GM19372 (cell line): ENCODE data around the gene PIEZO1.

Source experiments
- ATAC-seq: cut with Tn5 transposase; IDR thresholded peaks from one replicate; pipeline ENCODE4 v1.9.1; 2021; ENCODE audit warnings: mild to moderate bottlenecking, low read depth, moderate library complexity; ENCODE audit not compliant: unreplicated experiment

PIEZO1 gene

DNA sequence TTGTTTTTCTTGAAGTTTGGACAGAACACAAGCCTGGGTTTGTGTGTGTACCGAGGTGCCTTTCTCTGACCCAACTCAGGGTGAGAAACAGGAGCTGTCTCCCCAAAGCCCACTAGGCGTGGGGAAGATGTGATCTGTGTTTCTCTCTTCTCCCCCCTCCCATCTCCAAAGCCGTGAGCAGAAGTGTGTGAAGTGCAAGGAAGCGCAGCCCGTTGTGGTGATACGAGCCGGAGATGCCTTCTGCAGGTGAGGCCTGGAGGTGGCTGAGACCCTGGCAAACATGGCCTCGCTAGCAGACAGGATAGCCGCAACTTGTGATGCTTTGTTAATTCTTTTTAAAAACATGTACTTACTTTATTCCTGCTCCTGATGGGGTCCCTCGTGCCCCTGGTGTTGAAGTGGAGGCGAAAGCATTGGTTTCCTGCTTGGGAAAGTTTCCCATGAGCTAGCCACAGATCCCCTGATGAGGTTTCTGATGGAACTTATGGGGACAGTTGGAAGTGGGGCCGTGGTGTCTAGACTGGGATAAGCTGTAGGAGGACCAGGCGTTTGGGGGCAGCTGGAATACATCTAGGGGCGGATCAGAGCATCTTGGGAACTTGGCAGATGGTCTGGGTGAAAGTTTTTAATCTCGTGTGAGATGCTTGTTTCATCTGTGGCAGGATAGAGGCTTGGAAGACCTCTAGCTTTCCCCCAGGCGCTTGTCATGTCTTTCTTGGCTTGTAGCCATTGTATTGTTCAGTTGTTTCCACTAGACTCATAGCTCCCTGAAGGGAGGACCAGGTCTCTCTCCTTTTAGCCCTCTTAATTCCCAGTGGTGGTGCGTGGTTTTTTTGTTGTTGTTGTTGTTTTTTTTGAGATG lies 77.8 kb downstream of the PIEZO1 start:
- no peak for ATAC-seq

DNA sequence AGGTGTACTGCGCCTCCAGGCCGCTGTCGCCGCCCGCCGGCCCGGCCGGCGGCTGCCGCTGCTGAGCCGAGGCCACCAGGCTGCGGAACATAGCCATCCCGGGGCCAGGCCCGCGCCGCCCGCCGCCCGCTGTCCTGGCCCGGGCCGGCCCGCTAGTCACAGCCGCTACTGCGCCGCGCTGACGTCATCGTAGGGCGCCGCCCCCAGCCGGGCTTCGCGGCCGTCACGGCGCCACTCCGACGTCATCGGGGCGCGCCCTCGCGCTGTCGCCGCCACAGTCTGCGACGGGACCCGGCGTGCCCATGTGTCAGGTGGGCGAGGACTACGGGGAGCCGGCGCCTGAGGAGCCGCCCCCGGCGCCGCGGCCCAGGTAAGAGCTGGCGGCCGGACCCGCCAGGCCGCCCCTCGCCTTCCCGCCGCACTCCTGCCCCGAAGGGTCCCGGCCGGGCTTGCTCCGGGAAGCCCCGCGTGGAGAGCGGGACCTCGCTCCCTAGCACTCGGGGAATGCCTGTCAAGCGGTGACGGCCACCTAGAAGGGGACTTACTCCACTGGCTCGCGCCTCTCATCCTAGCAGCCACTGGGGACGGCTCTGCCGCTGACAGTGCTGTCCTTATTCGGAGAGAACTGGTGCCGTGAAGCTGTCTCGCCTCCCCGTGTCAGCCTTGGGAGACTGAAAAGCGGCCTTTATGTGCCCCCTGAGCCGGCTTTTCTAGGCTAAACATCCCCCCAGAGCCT lies 78.6 kb downstream of the PIEZO1 start, which contains the start of the genes CTU2 and RNF166:
Gene CTU2 (plus strand): TSS at position 275 of the 736 bp plus-strand sequence. CDS start 28 bp downstream, at position 303.
Gene RNF166 (minus strand): TSS at position 180 of the 736 bp plus-strand sequence. CDS start 83 bp downstream, at position 97.
- ATAC-seq: peak; percentile 77

DNA sequence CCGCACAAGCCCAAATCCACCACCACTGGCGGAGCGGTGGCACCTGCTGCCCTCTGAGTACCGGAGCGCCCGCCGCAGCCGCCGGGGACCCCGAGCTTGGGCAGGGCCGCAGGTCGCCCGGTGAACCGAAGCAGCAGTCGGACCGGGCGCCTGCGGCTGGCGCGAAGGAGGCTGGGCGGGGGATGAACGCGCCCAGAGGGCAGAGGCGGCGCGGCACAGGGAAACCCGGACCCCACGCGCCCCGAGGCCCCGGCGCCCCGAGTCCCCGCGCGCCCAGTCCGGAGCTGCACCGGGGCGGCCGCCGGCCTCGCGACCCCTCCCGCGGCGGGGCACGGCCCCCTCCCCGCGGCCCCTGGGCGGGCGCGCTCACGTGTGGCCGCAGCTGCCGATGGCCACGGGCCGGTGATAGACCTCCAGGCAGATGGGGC lies 79.2 kb downstream of the PIEZO1 start:
- ATAC-seq: peak; percentile 29

DNA sequence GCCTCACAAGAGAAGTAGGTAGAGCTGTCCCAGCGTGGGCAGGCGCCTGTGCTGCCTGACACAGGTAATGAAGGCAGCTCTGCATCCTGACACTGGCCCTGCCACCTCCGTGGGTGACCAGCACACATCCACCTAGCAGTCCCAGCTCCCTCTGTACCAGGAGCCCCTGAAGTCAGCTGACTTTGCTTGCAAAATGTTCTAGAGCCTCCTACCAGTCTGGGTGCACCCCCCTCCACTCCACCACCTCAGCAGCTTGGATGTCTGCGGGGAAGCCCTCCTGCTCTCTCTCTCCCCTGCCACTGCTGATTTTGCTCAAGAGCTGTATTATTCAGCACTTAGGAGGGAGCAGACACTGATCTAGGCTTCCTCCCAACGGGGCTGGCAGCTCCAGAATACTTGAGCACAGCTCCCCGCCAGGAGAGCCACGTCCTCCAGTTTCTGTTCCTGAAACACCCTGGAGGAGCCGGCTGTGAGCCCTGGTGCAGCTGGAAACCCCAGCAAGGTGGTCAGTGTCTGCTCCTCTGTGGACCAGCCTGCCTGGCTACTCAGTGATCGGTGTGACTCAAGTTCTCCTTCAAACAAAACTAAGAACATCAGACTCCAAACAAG lies 79.8 kb downstream of the PIEZO1 start:
- no peak for ATAC-seq

DNA sequence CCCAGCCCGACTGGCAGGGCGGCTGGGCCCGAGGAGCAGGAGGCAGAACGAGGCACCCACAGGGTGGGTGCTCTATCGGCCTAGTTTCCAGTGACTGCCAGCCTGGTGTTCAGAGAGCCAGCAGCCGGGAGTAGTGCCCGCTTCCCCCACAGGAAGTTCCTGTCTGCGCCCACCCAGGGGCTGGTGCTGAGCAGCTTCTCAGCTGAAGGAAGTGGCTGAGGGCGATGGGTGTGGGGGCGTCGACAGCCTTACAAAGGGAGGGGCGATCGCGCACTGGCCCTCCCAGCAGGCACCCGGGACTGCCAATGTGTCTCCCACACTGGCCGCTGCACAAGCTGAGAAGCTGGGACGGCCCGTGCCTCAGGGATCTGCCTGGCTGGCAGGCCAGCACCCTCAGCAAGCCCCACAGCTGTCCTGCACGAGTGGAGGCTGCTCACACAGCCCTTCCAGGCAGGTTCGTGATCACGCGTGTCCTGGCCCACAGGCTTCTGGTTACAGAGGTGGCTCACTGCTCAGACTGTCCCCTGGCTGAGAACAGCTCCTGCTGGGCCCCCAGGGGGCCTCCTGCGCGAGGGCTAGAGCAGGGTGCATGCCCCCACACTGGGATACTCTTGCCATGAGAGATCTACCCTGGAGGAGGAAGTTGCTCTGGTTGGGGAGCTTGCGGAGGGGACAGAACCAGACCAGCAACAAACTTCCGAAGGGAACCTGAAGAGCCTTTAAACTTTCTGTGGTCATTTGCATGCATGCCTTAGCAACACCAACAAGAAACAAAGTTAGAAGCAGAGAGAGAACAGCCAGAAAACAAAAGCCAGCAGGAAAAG lies 81.3 kb downstream of the PIEZO1 start:
- no peak for ATAC-seq

DNA sequence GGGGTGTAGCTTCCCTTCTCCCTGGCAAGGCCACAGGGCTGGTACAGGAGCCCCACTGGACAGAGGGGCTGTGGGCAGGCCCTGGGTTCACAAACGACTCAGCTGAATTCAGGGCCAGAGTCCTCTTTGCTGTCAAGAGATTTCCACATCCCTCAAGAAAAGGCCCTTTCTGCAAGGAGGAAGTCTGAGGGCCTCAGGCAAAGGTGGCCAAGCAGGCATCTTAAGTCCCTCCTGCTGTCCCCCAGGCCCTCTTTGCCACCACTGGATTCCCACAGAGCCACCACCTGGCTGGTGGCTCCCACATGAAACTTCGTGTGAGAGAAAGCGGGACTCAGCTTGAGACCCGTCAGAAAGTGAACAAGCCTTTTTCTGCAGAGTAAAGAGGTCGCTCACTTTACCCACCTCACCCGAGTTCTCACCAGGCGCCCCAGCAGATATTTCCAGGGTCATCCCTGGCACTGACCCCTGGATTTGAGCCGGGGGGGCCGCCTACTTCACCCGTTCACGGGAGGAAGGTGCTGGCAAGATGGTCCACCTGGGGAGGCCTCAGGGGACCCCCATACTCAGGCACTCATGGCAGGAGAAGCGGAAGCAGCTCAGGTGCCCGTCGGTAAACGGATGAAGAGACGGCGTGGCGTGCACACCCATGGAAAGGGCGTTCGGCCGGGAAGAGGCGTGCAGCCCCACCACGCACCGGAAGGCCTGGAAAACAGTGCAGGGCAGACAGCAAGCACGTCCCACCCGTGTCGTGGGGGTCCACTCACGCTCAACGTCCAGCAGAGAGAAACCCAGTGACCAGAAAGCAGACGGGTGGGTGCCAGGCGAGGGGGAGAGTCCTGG lies 82.4 kb downstream of the PIEZO1 start:
- no peak for ATAC-seq

DNA sequence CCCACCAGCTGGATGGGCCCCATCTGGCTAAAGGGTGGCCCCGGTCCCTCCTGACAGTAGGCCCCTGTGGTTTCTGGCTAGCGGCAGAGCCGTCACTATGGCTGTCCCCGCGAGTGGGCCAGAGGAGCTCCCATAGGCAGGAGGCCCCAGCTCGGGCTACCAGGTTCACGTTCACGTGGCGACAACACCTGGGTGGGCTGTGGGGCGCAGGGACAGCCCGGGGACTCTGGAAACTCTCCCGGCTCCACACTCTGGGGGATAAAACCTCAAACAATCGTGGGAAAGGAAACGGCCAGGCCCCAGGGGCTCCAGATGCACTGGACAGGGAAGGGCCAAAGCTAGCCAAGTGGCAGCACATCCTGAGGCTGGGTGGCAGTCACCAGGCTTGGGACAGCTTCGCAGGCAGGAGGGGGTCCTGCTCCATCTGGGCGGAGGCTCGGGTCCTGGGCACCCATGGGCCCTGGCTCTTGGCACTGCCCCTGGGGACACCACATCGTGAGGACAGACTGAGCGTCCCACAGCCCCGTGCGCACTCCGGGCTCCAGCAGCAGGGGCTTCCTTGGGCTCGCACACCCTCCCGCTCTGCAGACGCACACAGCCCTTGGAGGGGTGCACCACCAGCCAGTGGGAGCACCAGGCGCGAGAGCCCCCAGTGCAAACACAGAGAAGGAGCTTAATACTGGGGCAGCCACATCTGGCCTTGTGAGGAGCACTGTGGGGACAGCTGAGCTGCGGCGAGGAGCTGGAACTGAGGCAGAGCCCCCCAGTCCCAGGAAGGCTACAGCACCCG lies 83.2 kb downstream of the PIEZO1 start:
- no peak for ATAC-seq

DNA sequence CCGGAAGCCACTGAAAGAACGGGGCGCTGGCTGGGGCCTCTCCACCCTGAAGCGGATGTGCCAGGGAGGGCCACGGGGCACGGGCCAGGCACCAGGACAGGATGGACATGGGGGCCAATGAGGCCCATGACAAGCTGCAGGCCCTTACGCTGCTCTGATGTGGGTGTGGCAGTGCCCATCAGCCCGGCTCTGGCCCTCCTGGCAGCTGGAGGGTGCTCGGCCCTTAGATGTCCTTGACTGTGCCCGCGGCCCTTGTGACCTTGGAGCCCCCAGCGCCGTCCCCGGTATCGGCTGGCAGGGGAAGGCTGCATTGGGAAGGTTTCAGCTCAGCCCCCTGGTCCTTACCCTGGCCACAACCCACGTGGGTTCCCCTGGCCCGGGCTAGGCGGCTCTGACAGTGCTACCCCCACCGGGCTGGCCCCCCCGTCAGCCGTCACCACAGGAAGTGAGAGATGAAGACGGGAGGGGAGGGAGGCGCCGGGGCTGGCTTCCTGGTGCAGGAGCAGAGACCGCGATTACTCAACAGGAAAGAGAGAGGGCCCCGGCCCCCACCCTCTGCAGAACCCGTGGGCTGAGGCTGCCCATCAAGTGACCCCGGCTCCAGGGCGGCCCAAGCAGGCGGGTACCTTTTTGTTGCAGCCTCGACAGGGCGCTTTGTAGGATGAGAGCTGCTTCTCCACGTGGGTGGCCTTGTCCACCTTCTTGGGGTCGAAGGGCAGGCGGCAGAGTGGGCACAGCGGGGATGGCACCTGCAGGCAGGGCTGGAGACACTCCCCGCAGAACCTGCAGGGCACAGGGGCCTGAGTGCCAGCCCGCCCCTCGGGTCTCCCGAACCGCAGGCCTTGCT lies 84.2 kb downstream of the PIEZO1 start:
- ATAC-seq: peak; percentile 75

DNA sequence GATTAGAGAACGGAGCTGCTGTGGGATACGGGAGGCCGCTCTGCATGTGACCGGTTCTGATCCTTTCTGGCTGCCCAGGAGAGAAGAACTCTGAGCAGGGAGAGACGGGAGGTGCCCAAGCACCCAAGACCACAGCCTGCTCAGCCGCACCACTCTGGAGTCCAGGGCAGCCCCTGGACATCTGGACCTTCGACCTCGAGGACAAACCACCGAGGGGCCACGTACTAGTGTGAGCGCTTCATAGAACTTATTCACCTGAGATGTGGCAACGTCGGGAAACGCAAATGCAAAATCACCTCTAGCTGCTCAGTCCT lies 84.7 kb downstream of the PIEZO1 start:
- ATAC-seq: no peak

DNA sequence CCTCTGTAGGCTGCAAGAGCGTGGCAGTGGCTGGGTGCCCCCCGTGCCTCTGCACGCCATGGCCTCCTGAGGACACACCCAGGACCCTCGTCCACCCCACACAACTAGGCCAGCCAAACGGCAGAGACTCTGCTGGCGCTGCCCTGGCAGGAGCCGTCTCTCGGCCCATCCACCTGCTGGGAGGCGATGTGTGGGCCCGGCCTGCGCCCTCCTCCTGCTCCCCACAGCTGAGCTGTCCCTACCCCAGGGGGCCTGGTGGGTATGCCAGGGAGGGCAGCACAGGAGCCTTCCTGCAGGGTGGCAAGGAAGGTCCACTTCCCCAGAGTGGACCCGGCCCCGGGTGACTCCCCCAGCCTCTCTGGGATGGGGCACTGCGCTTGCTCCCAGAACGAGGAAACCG lies 85.8 kb downstream of the PIEZO1 start:
- no peak for ATAC-seq

DNA sequence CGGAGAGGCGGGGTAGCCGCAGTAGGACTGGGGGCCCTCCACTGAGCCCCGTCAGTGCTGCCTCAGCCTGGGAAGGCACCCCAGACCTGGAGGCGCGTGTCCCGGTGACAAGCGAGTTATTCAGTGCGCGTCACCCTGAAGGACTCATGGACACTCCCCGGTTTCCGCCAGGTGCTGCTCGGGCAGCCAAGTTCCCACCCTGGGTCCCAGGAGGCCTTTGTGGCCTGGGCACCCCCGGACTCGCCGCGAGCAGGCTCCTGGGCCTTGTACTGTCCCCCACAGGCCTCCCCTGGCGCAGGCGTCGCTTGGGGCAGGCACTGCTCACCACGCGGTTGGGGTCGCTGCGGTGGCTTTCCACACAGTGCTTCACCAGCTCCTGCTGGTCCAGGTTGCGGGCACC lies 86.4 kb downstream of the PIEZO1 start:
- no peak for ATAC-seq

DNA sequence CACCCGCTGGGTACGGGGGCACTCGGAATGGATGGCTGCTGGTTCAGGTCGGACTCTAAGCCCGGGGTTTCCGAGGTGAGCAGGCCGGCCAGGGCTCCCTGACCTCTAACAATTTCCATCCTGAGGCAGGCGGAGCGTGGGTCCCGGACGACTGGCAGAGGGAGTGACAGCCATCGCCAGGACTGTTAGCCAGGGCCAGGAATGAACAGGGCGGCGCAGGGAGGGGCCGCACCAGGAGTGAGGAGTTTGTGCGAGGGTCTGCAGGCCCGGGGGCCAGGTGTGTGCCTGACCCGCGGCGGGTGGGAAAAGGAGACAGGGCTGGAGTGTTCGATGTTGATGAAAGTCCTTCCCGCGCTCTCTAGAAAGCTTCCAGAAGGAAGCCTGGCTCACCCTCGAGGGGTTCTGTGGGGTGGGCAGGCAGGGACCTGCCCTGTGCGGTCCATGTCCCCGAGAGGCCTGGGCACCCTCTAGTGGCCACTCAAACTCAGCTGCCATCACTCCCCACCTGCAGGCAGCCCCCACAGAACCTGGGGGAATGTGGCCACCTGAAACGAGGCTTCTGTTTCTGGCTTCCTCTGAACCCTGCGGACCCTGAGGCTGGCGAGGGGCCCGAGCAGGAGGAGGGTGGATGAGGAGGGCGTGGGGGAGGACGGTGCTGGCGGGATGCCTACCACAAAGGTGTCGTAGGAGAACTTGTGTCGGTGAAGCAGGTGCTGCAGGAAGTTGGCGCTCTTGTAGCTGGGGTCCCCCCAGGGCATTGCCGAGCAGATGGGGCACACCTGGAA lies 87.0 kb downstream of the PIEZO1 start:
- ATAC-seq: no peak

DNA sequence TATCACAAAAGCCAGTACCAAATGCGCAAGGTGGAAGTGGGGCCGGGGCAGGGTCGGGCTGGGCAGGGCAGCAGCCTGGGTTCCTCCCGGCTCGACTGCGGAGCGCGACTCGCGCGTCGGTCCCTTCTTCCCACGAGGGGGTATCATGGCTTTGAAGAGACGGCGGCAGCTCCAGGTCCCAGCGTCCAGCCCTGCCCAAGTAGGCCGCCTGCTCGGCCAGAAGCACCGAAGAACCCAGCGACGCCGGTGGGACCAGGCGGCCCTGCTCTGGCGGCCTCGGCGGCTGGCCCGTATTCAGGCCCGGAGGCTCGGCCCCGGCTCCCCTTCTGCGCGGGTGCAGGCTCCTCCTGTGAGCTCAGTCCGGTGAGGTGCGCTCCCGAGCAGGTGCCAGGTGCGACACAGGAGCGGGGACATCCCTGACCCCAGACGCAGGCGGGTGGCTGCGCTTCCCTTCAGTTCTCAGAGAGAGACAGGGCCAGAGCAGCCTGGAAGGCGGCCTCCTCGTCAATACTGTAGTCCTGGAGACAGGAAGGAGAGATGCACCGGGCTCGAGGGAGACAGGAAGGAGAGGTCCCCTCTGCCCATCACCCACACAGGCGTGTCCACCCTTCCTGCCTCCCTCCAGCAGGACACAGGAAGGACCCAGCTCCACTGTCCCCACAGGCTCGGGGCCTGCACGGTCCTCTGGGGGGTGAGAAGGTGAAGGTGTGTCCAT lies 87.7 kb downstream of the PIEZO1 start:
- ATAC-seq: no peak

DNA sequence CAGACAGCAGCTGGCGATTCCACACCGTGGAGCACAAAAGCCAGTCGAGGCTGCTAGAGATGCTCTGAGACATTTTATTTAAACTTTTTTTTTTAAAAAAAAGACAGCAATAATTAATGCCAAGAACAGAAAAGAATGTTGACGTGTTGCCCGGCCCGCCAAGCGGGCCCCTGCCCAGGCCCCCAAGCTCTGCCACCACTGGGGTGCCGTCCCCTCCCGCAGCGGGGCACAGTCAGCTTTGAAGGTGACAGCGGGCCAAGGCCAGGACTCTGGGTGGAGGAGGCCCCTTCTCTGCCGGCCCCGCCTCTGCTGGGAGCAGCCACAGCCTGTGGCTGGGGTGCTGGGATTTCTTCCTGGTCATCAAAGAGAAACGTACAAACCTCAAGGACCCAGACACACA lies 88.6 kb downstream of the PIEZO1 start:
- no peak for ATAC-seq

DNA sequence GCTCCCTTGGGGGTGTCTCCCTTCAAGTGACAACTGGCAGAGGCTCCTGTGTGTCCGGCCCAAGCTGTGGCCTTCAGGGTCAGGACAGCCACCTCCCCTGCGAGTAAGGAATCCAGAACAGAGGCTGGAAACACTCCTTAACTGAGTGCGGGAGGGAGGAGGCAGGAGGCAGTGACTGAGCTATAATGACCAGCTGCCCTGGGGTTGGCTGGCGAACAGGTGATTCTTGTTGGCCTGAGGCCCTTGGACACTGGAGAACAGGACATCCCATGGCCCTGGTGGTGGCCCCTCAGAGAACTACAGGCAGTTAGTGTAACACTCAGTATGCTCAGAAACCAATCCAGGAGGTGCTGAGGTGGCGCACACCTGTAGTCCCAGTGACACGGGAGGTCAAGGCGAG lies 89.3 kb downstream of the PIEZO1 start:
- no peak for ATAC-seq

DNA sequence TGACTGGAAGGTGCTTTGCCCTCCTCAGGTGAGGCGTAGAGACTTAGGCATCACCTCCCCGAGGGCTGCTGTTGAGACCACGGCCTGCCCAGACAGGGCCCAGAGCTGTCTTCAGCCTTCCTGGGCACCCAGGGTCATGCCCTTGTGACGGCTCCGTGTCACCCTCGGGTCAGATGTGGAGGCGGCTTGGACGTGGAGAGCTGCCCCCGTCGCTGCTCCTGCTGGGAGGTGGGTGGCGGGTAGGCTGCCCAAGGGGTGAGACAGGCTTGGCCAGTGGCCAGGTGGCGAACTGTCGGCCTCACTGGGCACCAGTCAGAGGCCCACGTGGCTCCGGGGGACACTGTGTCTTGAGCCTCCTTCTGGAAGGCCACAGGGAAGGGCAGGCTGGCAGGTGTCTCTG lies 89.8 kb downstream of the PIEZO1 start:
- no peak for ATAC-seq
